Measurements from ENCODE around the gene GMDS. TPM values are rescaled to one million over a fixed set of nuclear protein-coding genes. Genes with fewer than 3 reads are reported as not detected.

GMDS gene
- polyA plus RNA-seq, 1 experiment = 7.1 TPM

- TF ChIP-seq, protein P1, sequence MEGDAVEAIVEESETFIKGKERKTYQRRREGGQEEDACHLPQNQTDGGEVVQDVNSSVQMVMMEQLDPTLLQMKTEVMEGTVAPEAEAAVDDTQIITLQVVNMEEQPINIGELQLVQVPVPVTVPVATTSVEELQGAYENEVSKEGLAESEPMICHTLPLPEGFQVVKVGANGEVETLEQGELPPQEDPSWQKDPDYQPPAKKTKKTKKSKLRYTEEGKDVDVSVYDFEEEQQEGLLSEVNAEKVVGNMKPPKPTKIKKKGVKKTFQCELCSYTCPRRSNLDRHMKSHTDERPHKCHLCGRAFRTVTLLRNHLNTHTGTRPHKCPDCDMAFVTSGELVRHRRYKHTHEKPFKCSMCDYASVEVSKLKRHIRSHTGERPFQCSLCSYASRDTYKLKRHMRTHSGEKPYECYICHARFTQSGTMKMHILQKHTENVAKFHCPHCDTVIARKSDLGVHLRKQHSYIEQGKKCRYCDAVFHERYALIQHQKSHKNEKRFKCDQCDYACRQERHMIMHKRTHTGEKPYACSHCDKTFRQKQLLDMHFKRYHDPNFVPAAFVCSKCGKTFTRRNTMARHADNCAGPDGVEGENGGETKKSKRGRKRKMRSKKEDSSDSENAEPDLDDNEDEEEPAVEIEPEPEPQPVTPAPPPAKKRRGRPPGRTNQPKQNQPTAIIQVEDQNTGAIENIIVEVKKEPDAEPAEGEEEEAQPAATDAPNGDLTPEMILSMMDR (IDR thresholded peaks at IDR 0.05; ENCODE audit: insufficient read depth, low read depth, low read length) = no peak
- Histone ChIP-seq H3K27me3 (ENCODE audit: control insufficient read depth, insufficient read depth, low read length) (no peaks in the 10 kb centered on the region), H3K36me3 (ENCODE audit: control insufficient read depth, insufficient read depth, low read length) (no peaks in the 10 kb centered on the region), H3K4me3 (ENCODE audit: low read depth, low read length) (no peak overlapping the region)
- DNase-seq (ENCODE audit: low read depth) = no peak
- CTCF ChIA-PET = interaction anchor here (0.7 to 1.4 kb wide), 2 partner anchors 117 to 315 kb away, joined by 3 to 6 read pairs; no protein-coding TSS in a partner anchor
- POLR2A ChIA-PET = no interaction called here
Measured at GRCh38 chr6:2119275-2119674, 126.1 kb downstream of the GMDS start.

DNA sequence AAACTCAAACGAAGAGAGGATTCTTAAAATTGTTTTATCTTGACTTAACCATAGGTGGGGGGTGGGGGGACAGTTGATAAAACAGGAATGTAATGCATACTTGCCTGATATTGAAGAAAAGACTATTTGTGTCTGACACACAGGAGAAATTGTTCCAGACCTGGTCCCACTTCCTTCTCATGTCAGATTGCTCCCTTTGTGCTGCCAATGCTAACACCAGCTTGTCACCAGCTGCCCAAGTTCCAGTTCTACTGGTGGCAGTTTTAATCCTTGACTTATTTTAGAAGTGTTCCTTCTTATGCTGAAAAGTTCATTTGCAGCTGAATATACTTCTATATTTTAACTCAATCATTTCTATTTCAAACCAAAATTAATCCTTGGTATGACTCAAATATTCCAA, 127.3 kb downstream of the GMDS start:
- CTCF ChIA-PET = no interaction called here
- POLR2A ChIA-PET = no interaction called here
- Histone ChIP-seq H3K36me3 (ENCODE audit: control insufficient read depth, insufficient read depth, low read length) (no peaks in the 10 kb centered on the region), H3K4me3 (ENCODE audit: low read depth, low read length) (no peak overlapping the region), H3K27me3 (ENCODE audit: control insufficient read depth, insufficient read depth, low read length) (no peaks in the 10 kb centered on the region)
- TF ChIP-seq, protein P1 (IDR thresholded peaks at IDR 0.05; ENCODE audit: insufficient read depth, low read depth, low read length) = no peak
- DNase-seq (ENCODE audit: low read depth) = no peak

- DNase-seq (ENCODE audit: low read depth) = no peak
- Histone ChIP-seq H3K27me3 (ENCODE audit: control insufficient read depth, insufficient read depth, low read length) (no peaks in the 10 kb centered on the region), H3K36me3 (ENCODE audit: control insufficient read depth, insufficient read depth, low read length) (no peaks in the 10 kb centered on the region), H3K4me3 (ENCODE audit: low read depth, low read length) (no peak overlapping the region)
- POLR2A ChIA-PET = no interaction called here
- TF ChIP-seq, protein P1 (IDR thresholded peaks at IDR 0.05; ENCODE audit: insufficient read depth, low read depth, low read length) = no peak
- CTCF ChIA-PET = no interaction called here
Measured at GRCh38 chr6:2117447-2117846, 128.0 kb downstream of the GMDS start.

DNA sequence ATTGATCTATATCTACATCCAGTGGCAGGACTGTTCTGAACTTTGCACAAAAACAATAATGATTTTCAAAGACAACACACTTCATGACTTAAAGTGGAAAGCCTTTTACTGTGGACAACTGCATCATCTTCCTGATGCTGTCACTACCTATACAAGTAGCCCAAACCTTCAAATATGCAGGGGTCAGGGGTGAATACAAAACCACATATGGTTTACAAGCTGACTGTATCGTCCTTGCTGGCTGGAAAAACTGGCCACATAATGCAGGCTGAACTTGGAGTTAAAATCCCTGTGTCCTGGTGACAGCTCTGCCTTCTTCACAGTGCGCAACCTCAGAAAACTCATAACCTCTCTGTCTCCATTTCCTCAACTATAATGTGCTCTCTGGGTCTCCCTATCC, 128.9 kb downstream of the GMDS start:
- no peaks in the 10 kb centered on the region for H3K27me3 ChIP-seq (ENCODE audit: control insufficient read depth, insufficient read depth, low read length)
- ChIA-PET POLR2A (no interaction called here), CTCF (interaction anchor here (1.1 kb wide), 1 partner anchor 12 kb away, joined by 5 read pairs; no protein-coding TSS in a partner anchor)
- TF ChIP-seq, protein P1 (IDR thresholded peaks at IDR 0.05; ENCODE audit: insufficient read depth, low read depth, low read length) = no peak
- no peak overlapping the region for H3K4me3 ChIP-seq (ENCODE audit: low read depth, low read length)
- H3K36me3 ChIP-seq (ENCODE audit: control insufficient read depth, insufficient read depth, low read length) = no peaks in the 10 kb centered on the region
- DNase-seq (ENCODE audit: low read depth) = no peak

GRCh38 chr6:2114100-2114499, 131.3 kb downstream of the GMDS start:
- TF ChIP-seq, protein P1 (IDR thresholded peaks at IDR 0.05; ENCODE audit: insufficient read depth, low read depth, low read length) = no peak
- Histone ChIP-seq H3K27me3 (ENCODE audit: control insufficient read depth, insufficient read depth, low read length) (no peaks in the 10 kb centered on the region), H3K36me3 (ENCODE audit: control insufficient read depth, insufficient read depth, low read length) (no peaks in the 10 kb centered on the region), H3K4me3 (ENCODE audit: low read depth, low read length) (no peak overlapping the region)
- ChIA-PET CTCF (no interaction called here), POLR2A (no interaction called here)
- DNase-seq (ENCODE audit: low read depth) = no peak

Data from BJ (cell line).